ENCODE measurements around the gene DOCK1. TPM values are rescaled to one million over a fixed set of nuclear protein-coding genes. Genes with fewer than 3 reads are reported as not detected.

DOCK1 gene
- total RNA-seq, 1 experiment from 2014 or later: 60.4 TPM

- H3K36me3 ChIP-seq: peaks cover 62% of the 10 kb centered on the region
- no peaks in the 10 kb centered on the region for H3K27me3 ChIP-seq (replicated peaks)
- H3K4me1 ChIP-seq (replicated peaks): no peaks in the 10 kb centered on the region
- no peaks in the 10 kb centered on the region for H3K9me3 ChIP-seq (replicated peaks)
- no peak overlapping the region for H3K4me3 ChIP-seq
- no peak overlapping the region for H3K27ac ChIP-seq
- no peak for DNase-seq (ENCODE audit: low read depth in 1 of 2, low spot score in 2 of 2)
Measured at GRCh38 chr10:127067542-127068194, 162.4 kb downstream of the DOCK1 start.

GRCh38 chr10:127068485-127068884 lies 163.3 kb downstream of the DOCK1 start:
- Histone ChIP-seq H3K27ac (no peak overlapping the region), H3K36me3 (peaks cover 66% of the 10 kb centered on the region), H3K4me3 (no peak overlapping the region), H3K9me3 (replicated peaks) (no peaks in the 10 kb centered on the region), H3K27me3 (replicated peaks) (no peaks in the 10 kb centered on the region), H3K4me1 (replicated peaks) (no peaks in the 10 kb centered on the region)
- no peak for DNase-seq (ENCODE audit: low read depth in 1 of 2, low spot score in 2 of 2)

- Histone ChIP-seq H3K4me1 (replicated peaks) (no peaks in the 10 kb centered on the region), H3K27me3 (replicated peaks) (no peaks in the 10 kb centered on the region), H3K36me3 (peaks cover 69% of the 10 kb centered on the region), H3K27ac (no peak overlapping the region), H3K4me3 (no peak overlapping the region), H3K9me3 (replicated peaks) (no peaks in the 10 kb centered on the region)
- DNase-seq (ENCODE audit: low read depth in 1 of 2, low spot score in 2 of 2): no peak
Measured at GRCh38 chr10:127069436-127069835, 164.2 kb downstream of the DOCK1 start.

- DNase-seq (ENCODE audit: low read depth in 1 of 2, low spot score in 2 of 2): no peak
- peaks cover 72% of the 10 kb centered on the region for H3K36me3 ChIP-seq
- no peak overlapping the region for H3K4me3 ChIP-seq
- no peak overlapping the region for H3K27ac ChIP-seq
- H3K9me3 ChIP-seq (replicated peaks): no peaks in the 10 kb centered on the region
- no peaks in the 10 kb centered on the region for H3K27me3 ChIP-seq (replicated peaks)
- no peaks in the 10 kb centered on the region for H3K4me1 ChIP-seq (replicated peaks)
Measured at GRCh38 chr10:127071126-127071525, 165.9 kb downstream of the DOCK1 start.

- Histone ChIP-seq H3K4me1 (replicated peaks) (no peaks in the 10 kb centered on the region), H3K27ac (no peak overlapping the region), H3K4me3 (no peak overlapping the region), H3K36me3 (peaks cover 68% of the 10 kb centered on the region), H3K27me3 (replicated peaks) (no peaks in the 10 kb centered on the region), H3K9me3 (replicated peaks) (no peaks in the 10 kb centered on the region)
- no peak for DNase-seq (ENCODE audit: low read depth in 1 of 2, low spot score in 2 of 2)
Measured at GRCh38 chr10:127073666-127074065, 168.4 kb downstream of the DOCK1 start.

- Histone ChIP-seq H3K4me1 (replicated peaks) (no peaks in the 10 kb centered on the region), H3K27me3 (replicated peaks) (no peaks in the 10 kb centered on the region), H3K27ac (no peak overlapping the region), H3K4me3 (no peak overlapping the region), H3K36me3 (peaks cover 52% of the 10 kb centered on the region), H3K9me3 (replicated peaks) (no peaks in the 10 kb centered on the region)
- no peak for DNase-seq (ENCODE audit: low read depth in 1 of 2, low spot score in 2 of 2)
Measured at GRCh38 chr10:127079392-127079791, 174.2 kb downstream of the DOCK1 start.

GRCh38 chr10:127080317-127080716 lies 175.1 kb downstream of the DOCK1 start:
- DNase-seq (ENCODE audit: low read depth in 1 of 2, low spot score in 2 of 2): no peak
- H3K36me3 ChIP-seq: peaks cover 49% of the 10 kb centered on the region
- no peaks in the 10 kb centered on the region for H3K9me3 ChIP-seq (replicated peaks)
- H3K27me3 ChIP-seq (replicated peaks): no peaks in the 10 kb centered on the region
- H3K4me1 ChIP-seq (replicated peaks): no peaks in the 10 kb centered on the region
- H3K27ac ChIP-seq: no peak overlapping the region
- H3K4me3 ChIP-seq: no peak overlapping the region

- peaks cover 40% of the 10 kb centered on the region for H3K36me3 ChIP-seq
- no peak overlapping the region for H3K27ac ChIP-seq
- DNase-seq (ENCODE audit: low read depth in 1 of 2, low spot score in 2 of 2): no peak
- no peak overlapping the region for H3K4me3 ChIP-seq
- no peaks in the 10 kb centered on the region for H3K4me1 ChIP-seq (replicated peaks)
- H3K9me3 ChIP-seq (replicated peaks): no peaks in the 10 kb centered on the region
- H3K27me3 ChIP-seq (replicated peaks): no peaks in the 10 kb centered on the region
Measured at GRCh38 chr10:127081851-127082345, 176.7 kb downstream of the DOCK1 start.

- no peaks in the 10 kb centered on the region for H3K4me1 ChIP-seq (replicated peaks)
- H3K9me3 ChIP-seq (replicated peaks): no peaks in the 10 kb centered on the region
- H3K36me3 ChIP-seq: peaks cover 34% of the 10 kb centered on the region
- no peaks in the 10 kb centered on the region for H3K27me3 ChIP-seq (replicated peaks)
- no peak for DNase-seq (ENCODE audit: low read depth in 1 of 2, low spot score in 2 of 2)
- H3K4me3 ChIP-seq: no peak overlapping the region
- H3K27ac ChIP-seq: no peak overlapping the region
Measured at GRCh38 chr10:127082651-127083050, 177.4 kb downstream of the DOCK1 start.

GRCh38 chr10:127085957-127086356 lies 180.7 kb downstream of the DOCK1 start:
- no peaks in the 10 kb centered on the region for H3K27me3 ChIP-seq (replicated peaks)
- H3K4me3 ChIP-seq: no peak overlapping the region
- DNase-seq (ENCODE audit: low read depth in 1 of 2, low spot score in 2 of 2): no peak
- no peak overlapping the region for H3K27ac ChIP-seq
- H3K36me3 ChIP-seq: peaks cover 21% of the 10 kb centered on the region
- 0 out of 2 replicates have a peak, but pooled peaks cover 3% of the 10 kb centered on the region for H3K4me1 ChIP-seq (replicated peaks)
- no peaks in the 10 kb centered on the region for H3K9me3 ChIP-seq (replicated peaks)

GRCh38 chr10:127088908-127089307 lies 183.7 kb downstream of the DOCK1 start:
- DNase-seq (ENCODE audit: low read depth in 1 of 2, low spot score in 2 of 2): no peak
- peaks cover 20% of the 10 kb centered on the region for H3K36me3 ChIP-seq
- H3K4me1 ChIP-seq (replicated peaks): 0 out of 2 replicates have a peak, but pooled peaks cover 3% of the 10 kb centered on the region
- H3K27ac ChIP-seq: no peak overlapping the region
- H3K9me3 ChIP-seq (replicated peaks): no peaks in the 10 kb centered on the region
- H3K4me3 ChIP-seq: no peak overlapping the region
- no peaks in the 10 kb centered on the region for H3K27me3 ChIP-seq (replicated peaks)

GRCh38 chr10:127089446-127089845 lies 184.2 kb downstream of the DOCK1 start:
- H3K36me3 ChIP-seq: peaks cover 15% of the 10 kb centered on the region
- no peak overlapping the region for H3K4me3 ChIP-seq
- no peak for DNase-seq (ENCODE audit: low read depth in 1 of 2, low spot score in 2 of 2)
- H3K9me3 ChIP-seq (replicated peaks): no peaks in the 10 kb centered on the region
- 0 out of 2 replicates have a peak, but pooled peaks cover 3% of the 10 kb centered on the region for H3K4me1 ChIP-seq (replicated peaks)
- H3K27me3 ChIP-seq (replicated peaks): no peaks in the 10 kb centered on the region
- H3K27ac ChIP-seq: no peak overlapping the region

GRCh38 chr10:127090138-127090537 lies 184.9 kb downstream of the DOCK1 start:
- Histone ChIP-seq H3K4me3 (no peak overlapping the region), H3K27ac (no peak overlapping the region), H3K27me3 (replicated peaks) (no peaks in the 10 kb centered on the region), H3K4me1 (replicated peaks) (0 out of 2 replicates have a peak, but pooled peaks cover 3% of the 10 kb centered on the region), H3K36me3 (peaks cover 12% of the 10 kb centered on the region; the same call in 1 of the 2 replicates), H3K9me3 (replicated peaks) (no peaks in the 10 kb centered on the region)
- DNase-seq (ENCODE audit: low read depth in 1 of 2, low spot score in 2 of 2): no peak

GRCh38 chr10:127091354-127091753 lies 186.1 kb downstream of the DOCK1 start:
- H3K36me3 ChIP-seq: peaks cover 12% of the 10 kb centered on the region
- no peak overlapping the region for H3K4me3 ChIP-seq
- H3K4me1 ChIP-seq (replicated peaks): 0 out of 2 replicates have a peak, but pooled peaks cover 3% of the 10 kb centered on the region
- DNase-seq (ENCODE audit: low read depth in 1 of 2, low spot score in 2 of 2): no peak
- H3K27ac ChIP-seq: no peak overlapping the region
- no peaks in the 10 kb centered on the region for H3K9me3 ChIP-seq (replicated peaks)
- H3K27me3 ChIP-seq (replicated peaks): no peaks in the 10 kb centered on the region
